PC-9 (cell line): ENCODE results near the gene SLMAP. TPM values are rescaled to one million over a fixed set of nuclear protein-coding genes. Genes with fewer than 3 reads are reported as not detected.

Experiments used
- BruUV-seq: library from RNA; stranded (reverse); fragments of 400-500 nt; replicated peaks from 2 replicates; lab custom pipeline; 2021; lab: Mats Ljungman, UMichigan
- CTCF ChIA-PET: fragments of 300-600 bp; sonication (Branson Sonifier 250); formaldehyde crosslinking; loops from one replicate; lab custom pipeline; 2022; ENCODE audit warnings: antibody characterized with exemption; lab: Charles Lee
- POLR2A ChIA-PET: fragments of 300-600 bp; sonication (Branson Sonifier 250); formaldehyde crosslinking; loops from one replicate; lab custom pipeline; 2022; ENCODE audit warnings: antibody characterized with exemption; ENCODE audit not compliant: unreplicated experiment; lab: Charles Lee
- DNase-seq, 2 experiments: peaks; one replicate each; pipeline versions ENCODE4 v3.0.0 to v3.0.0-alpha.2; 2015 to 2022; ENCODE audit warnings: mixed read lengths in 1 of 2
- H2AFZ ChIP-seq: fragments of 200-600 bp; sonication (generic); 2 replicates; pipeline ENCODE4 v1.8.1; 2017; ENCODE audit warnings: antibody characterized with exemption
- H3F3A ChIP-seq: fragments of 200-600 bp; sonication (generic); 2 replicates; pipeline ENCODE4 v1.8.1; 2017; ENCODE audit warnings: antibody characterized with exemption, mild to moderate bottlenecking, low read depth; ENCODE audit not compliant: insufficient read depth
- H3K27ac ChIP-seq: fragments of 200-600 bp; sonication (generic); 2 replicates; pipeline ENCODE4 v1.6.1; 2016; ENCODE audit warnings: mixed run types
- H3K27me3 ChIP-seq: fragments of 200-600 bp; sonication (generic); 2 replicates; pipeline ENCODE4 v1.6.1; 2016; ENCODE audit warnings: low read depth, mixed run types; ENCODE audit not compliant: insufficient read depth
- H3K36me3 ChIP-seq: fragments of 200-600 bp; sonication (generic); 2 replicates; pipeline ENCODE4 v1.6.1; 2016; ENCODE audit warnings: low read depth, mixed run types
- H3K4me1 ChIP-seq: fragments of 200-600 bp; sonication (generic); replicated peaks from 2 replicates; pipeline ENCODE4 v1.6.1; 2016; ENCODE audit warnings: mixed run types; ENCODE audit not compliant: insufficient read depth
- H3K4me2 ChIP-seq: fragments of 200-600 bp; sonication (generic); 2 replicates; pipeline ENCODE4 v1.6.1; 2017; ENCODE audit warnings: mixed run types
- H3K4me3 ChIP-seq: fragments of 200-600 bp; sonication (generic); 2 replicates; pipeline ENCODE4 v1.6.1; 2016; ENCODE audit warnings: mixed run types
- H3K79me2 ChIP-seq: fragments of 200-600 bp; sonication (generic); 2 replicates; pipeline ENCODE4 v1.6.1; 2017; ENCODE audit warnings: low read depth, mixed run types
- H3K9me2 ChIP-seq: fragments of 200-600 bp; sonication (generic); 2 replicates; pipeline ENCODE4 v1.8.1; 2017; ENCODE audit warnings: mild to moderate bottlenecking; ENCODE audit not compliant: insufficient read depth
- H3K9me3 ChIP-seq: fragments of 200-600 bp; sonication (generic); 2 replicates; pipeline ENCODE4 v1.8.1; 2016; ENCODE audit warnings: low read depth; ENCODE audit not compliant: insufficient read depth
- H4K20me1 ChIP-seq: fragments of 200-600 bp; sonication (generic); 2 replicates; pipeline ENCODE4 v1.8.1; 2017; ENCODE audit not compliant: insufficient read depth
- CTCF ChIP-seq: fragments of 200-600 bp; sonication (generic); conservative IDR thresholded peaks from 2 replicates; pipeline ENCODE4 v1.6.1; 2017; ENCODE audit warnings: mixed run types, antibody characterized with exemption, mild to moderate bottlenecking, moderate library complexity
- EZH2 ChIP-seq: fragments of 200-600 bp; sonication (generic); IDR thresholded peaks from 2 replicates; pipeline ENCODE4 v1.8.0; 2017; ENCODE audit warnings: antibody characterized with exemption, low read depth
- intact Hi-C: fragments of 100-400 bp; cut with micrococcal nuclease; formaldehyde crosslinking; loops from one replicate; pipeline ENCODE4 v1.10.0; 2022; ENCODE audit not compliant: unreplicated experiment
- total RNA-seq: library from RNA; stranded (reverse); gene quantifications from 2 replicates; pipeline ENCODE4 v1.2.3, GENCODE V29; 2021

The SLMAP gene
- total RNA-seq, 1 experiment from 2014 or later = 119 TPM

GRCh38 chr3:57889807-57890206, 133.7 kb downstream of the SLMAP start:
- no peaks in the 10 kb centered on the region for H3K9me3 ChIP-seq
- no peak overlapping the region for H3K4me3 ChIP-seq
- H3K36me3 ChIP-seq = no peaks in the 10 kb centered on the region
- BruUV-seq = no TSS peak
- DNase-seq = no peak
- H2AFZ ChIP-seq = no peak overlapping the region
- no peaks in the 10 kb centered on the region for H3K27me3 ChIP-seq
- no peak overlapping the region for H3K4me2 ChIP-seq
- H4K20me1 ChIP-seq = no peaks in the 10 kb centered on the region; the same call in 1 of the 2 replicates
- no peaks in the 10 kb centered on the region for H3K9me2 ChIP-seq
- no peaks in the 10 kb centered on the region for H3K4me1 ChIP-seq
- intact Hi-C loops = no loop called here
- H3F3A ChIP-seq = no peaks in the 10 kb centered on the region
- POLR2A ChIA-PET = no interaction called here
- CTCF ChIA-PET = no interaction called here
- H3K27ac ChIP-seq = no peak overlapping the region
- no peak for TF ChIP-seq EZH2
- TF ChIP-seq CTCF = no peak
- no peaks in the 10 kb centered on the region for H3K79me2 ChIP-seq

- no peak overlapping the region for H3K4me3 ChIP-seq
- H2AFZ ChIP-seq = no peak overlapping the region
- no peaks in the 10 kb centered on the region for H3K9me2 ChIP-seq
- no peak overlapping the region for H3K27ac ChIP-seq
- POLR2A ChIA-PET = interaction anchor here (0.6 kb wide), 1 partner anchor 220 kb away, joined by 22 read pairs; no protein-coding TSS in a partner anchor
- CTCF ChIA-PET = no interaction called here
- H3F3A ChIP-seq = no peaks in the 10 kb centered on the region
- no peaks in the 10 kb centered on the region for H3K36me3 ChIP-seq
- no peaks in the 10 kb centered on the region for H3K9me3 ChIP-seq
- no peaks in the 10 kb centered on the region; the same call in 1 of the 2 replicates for H4K20me1 ChIP-seq
- no peaks in the 10 kb centered on the region for H3K79me2 ChIP-seq
- DNase-seq = no peak
- no TSS peak for BruUV-seq
- H3K4me1 ChIP-seq = no peaks in the 10 kb centered on the region
- intact Hi-C loops = no loop called here
- H3K27me3 ChIP-seq = no peaks in the 10 kb centered on the region
- TF ChIP-seq EZH2 (no peak), CTCF (no peak)
- H3K4me2 ChIP-seq = no peak overlapping the region
Measured at GRCh38 chr3:57890874-57891273, 134.8 kb downstream of the SLMAP start.

GRCh38 chr3:57892423-57892822, 136.3 kb downstream of the SLMAP start:
- H3K4me2 ChIP-seq = no peak overlapping the region
- H2AFZ ChIP-seq = no peak overlapping the region
- H3K4me1 ChIP-seq = no peaks in the 10 kb centered on the region
- TF ChIP-seq CTCF (no peak), EZH2 (no peak)
- no peaks in the 10 kb centered on the region for H3K79me2 ChIP-seq
- BruUV-seq = no TSS peak
- CTCF ChIA-PET = no interaction called here
- POLR2A ChIA-PET = interaction anchor here (0.7 kb wide), 1 partner anchor 775 kb away, joined by 3 read pairs; no protein-coding TSS in a partner anchor
- no peak overlapping the region for H3K27ac ChIP-seq
- H4K20me1 ChIP-seq = no peaks in the 10 kb centered on the region; the same call in 1 of the 2 replicates
- DNase-seq = no peak
- H3F3A ChIP-seq = no peaks in the 10 kb centered on the region
- no peak overlapping the region for H3K4me3 ChIP-seq
- H3K9me3 ChIP-seq = no peaks in the 10 kb centered on the region
- H3K27me3 ChIP-seq = no peaks in the 10 kb centered on the region
- peaks cover 10% of the 10 kb centered on the region; the same call in 1 of the 2 replicates for H3K36me3 ChIP-seq
- H3K9me2 ChIP-seq = no peaks in the 10 kb centered on the region
- intact Hi-C loops = no loop called here
